ENCODE results near the gene SRGAP1.

DNA sequence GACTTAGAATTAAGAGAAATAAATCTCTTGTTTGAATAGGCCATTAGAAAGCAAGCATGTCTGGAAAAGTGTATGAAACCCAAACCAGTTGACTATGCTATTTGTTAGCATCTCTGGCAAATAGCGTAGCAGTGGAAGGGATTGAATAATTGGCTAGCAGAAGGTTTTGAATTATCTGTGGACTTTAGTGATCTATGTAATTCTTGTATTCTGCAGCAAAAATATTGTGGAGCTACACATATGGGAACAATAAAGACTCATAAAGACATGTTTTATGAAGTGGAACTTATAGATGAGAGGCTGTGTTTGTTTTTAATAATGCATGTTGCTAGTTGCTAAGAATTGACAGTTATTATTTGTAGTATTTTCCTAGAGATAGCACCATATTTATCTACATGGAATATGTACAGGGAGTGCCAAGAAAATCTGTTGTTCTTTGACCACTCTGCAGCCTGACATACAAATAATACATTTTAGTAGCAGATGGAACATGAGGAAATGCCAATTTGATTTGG, 4.7 kb downstream of the SRGAP1 start:
- no peak for TF ChIP-seq EP300 (IDR thresholded peaks at IDR 0.05)
- TF ChIP-seq, protein P1, sequence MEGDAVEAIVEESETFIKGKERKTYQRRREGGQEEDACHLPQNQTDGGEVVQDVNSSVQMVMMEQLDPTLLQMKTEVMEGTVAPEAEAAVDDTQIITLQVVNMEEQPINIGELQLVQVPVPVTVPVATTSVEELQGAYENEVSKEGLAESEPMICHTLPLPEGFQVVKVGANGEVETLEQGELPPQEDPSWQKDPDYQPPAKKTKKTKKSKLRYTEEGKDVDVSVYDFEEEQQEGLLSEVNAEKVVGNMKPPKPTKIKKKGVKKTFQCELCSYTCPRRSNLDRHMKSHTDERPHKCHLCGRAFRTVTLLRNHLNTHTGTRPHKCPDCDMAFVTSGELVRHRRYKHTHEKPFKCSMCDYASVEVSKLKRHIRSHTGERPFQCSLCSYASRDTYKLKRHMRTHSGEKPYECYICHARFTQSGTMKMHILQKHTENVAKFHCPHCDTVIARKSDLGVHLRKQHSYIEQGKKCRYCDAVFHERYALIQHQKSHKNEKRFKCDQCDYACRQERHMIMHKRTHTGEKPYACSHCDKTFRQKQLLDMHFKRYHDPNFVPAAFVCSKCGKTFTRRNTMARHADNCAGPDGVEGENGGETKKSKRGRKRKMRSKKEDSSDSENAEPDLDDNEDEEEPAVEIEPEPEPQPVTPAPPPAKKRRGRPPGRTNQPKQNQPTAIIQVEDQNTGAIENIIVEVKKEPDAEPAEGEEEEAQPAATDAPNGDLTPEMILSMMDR (IDR thresholded peaks at IDR 0.05) = no peak

Measured in gastroesophageal sphincter (tissue), 3 donors.